ENCODE data around the gene DHH.
A peak's percentile ranks its signal among the peaks of the same experiment; 100 is the strongest.

DHH gene

GRCh38 chr12:49100380-49100779 lies 5.8 kb upstream of the DHH start:
- TF ChIP-seq CTCF (IDR thresholded peaks at IDR 0.05; ENCODE audit: insufficient read depth, low read length, poor library complexity, severe bottlenecking), result no peak
- DNase-seq (ENCODE audit: extremely low read depth, insufficient read length), result no peak
- no peaks in the 10 kb centered on the region for H3K27me3 ChIP-seq (replicated peaks; ENCODE audit: control insufficient read depth, insufficient read depth, low read length)
- H3K36me3 ChIP-seq (ENCODE audit: control insufficient read depth, insufficient read depth, low read length), result peaks cover 19% of the 10 kb centered on the region
- no peak overlapping the region for H3K4me3 ChIP-seq (replicated peaks; ENCODE audit: low read depth, low read length)

- peaks cover 16% of the 10 kb centered on the region for H3K36me3 ChIP-seq (ENCODE audit: control insufficient read depth, insufficient read depth, low read length)
- H3K4me3 ChIP-seq (replicated peaks; ENCODE audit: low read depth, low read length), result no peak overlapping the region
- no peak for TF ChIP-seq CTCF (IDR thresholded peaks at IDR 0.05; ENCODE audit: insufficient read depth, low read length, poor library complexity, severe bottlenecking)
- H3K27me3 ChIP-seq (replicated peaks; ENCODE audit: control insufficient read depth, insufficient read depth, low read length), result no peaks in the 10 kb centered on the region
- DNase-seq (ENCODE audit: extremely low read depth, insufficient read length), result no peak
These were observed 4.1 kb upstream of the DHH start for GRCh38 chr12:49098703-49099102.

- H3K27me3 ChIP-seq (replicated peaks; ENCODE audit: control insufficient read depth, insufficient read depth, low read length), result no peaks in the 10 kb centered on the region
- H3K4me3 ChIP-seq (replicated peaks; ENCODE audit: low read depth, low read length), result no peak overlapping the region
- DNase-seq (ENCODE audit: extremely low read depth, insufficient read length), result no peak
- peak; percentile 89 for TF ChIP-seq CTCF (IDR thresholded peaks at IDR 0.05; ENCODE audit: insufficient read depth, low read length, poor library complexity, severe bottlenecking)
- H3K36me3 ChIP-seq (ENCODE audit: control insufficient read depth, insufficient read depth, low read length), result peaks cover 14% of the 10 kb centered on the region
These were observed 3.4 kb upstream of the DHH start for GRCh38 chr12:49098035-49098451.

- Histone ChIP-seq H3K4me3 (replicated peaks; ENCODE audit: low read depth, low read length) (no peak overlapping the region), H3K27me3 (replicated peaks; ENCODE audit: control insufficient read depth, insufficient read depth, low read length) (no peaks in the 10 kb centered on the region; the same call in 1 of the 2 replicates), H3K36me3 (ENCODE audit: control insufficient read depth, insufficient read depth, low read length) (peaks cover 14% of the 10 kb centered on the region)
- no peak for TF ChIP-seq CTCF (IDR thresholded peaks at IDR 0.05; ENCODE audit: insufficient read depth, low read length, poor library complexity, severe bottlenecking)
- DNase-seq (ENCODE audit: extremely low read depth, insufficient read length), result no peak
These were observed 2.8 kb upstream of the DHH start for GRCh38 chr12:49097381-49097780.

GRCh38 chr12:49094975-49095365 lies 369 bp upstream of the DHH start:
- TF ChIP-seq CTCF (IDR thresholded peaks at IDR 0.05; ENCODE audit: insufficient read depth, low read length, poor library complexity, severe bottlenecking), result no peak

GRCh38 chr12:49093792-49094159 lies 825 bp downstream of the DHH start:
- no peak overlapping the region for H3K4me3 ChIP-seq (replicated peaks; ENCODE audit: low read depth, low read length)
- peaks cover 7% of the 10 kb centered on the region for H3K36me3 ChIP-seq (ENCODE audit: control insufficient read depth, insufficient read depth, low read length)
- H3K27me3 ChIP-seq (replicated peaks; ENCODE audit: control insufficient read depth, insufficient read depth, low read length), result peaks cover 1% of the 10 kb centered on the region; the same call in 1 of the 2 replicates
- no peak for TF ChIP-seq CTCF (IDR thresholded peaks at IDR 0.05; ENCODE audit: insufficient read depth, low read length, poor library complexity, severe bottlenecking)
- no peak for DNase-seq (ENCODE audit: extremely low read depth, insufficient read length)

More at GRCh38 chr12:49094975-49095365, 369 bp upstream of the DHH start:
- DNase-seq (ENCODE audit: extremely low read depth, insufficient read length), result no peak
- no peaks in the 10 kb centered on the region; the same call in 1 of the 2 replicates for H3K27me3 ChIP-seq (replicated peaks; ENCODE audit: control insufficient read depth, insufficient read depth, low read length)
- peaks cover 7% of the 10 kb centered on the region for H3K36me3 ChIP-seq (ENCODE audit: control insufficient read depth, insufficient read depth, low read length)
- no peak overlapping the region for H3K4me3 ChIP-seq (replicated peaks; ENCODE audit: low read depth, low read length)

Measured in GM06990 (cell line).